HG03103 (cell line): ENCODE data around the gene SPATA13.
"Not testable (repeated sequence)": the region's sequence is repeated elsewhere in the genome, so short reads cannot be mapped to it uniquely, and the experiment has no call there.

ENCODE experiments used
- ATAC-seq: cut with Tn5 transposase; IDR thresholded peaks from one replicate; pipeline ENCODE4 v1.9.1; 2021; ENCODE audit warnings: low read depth; ENCODE audit not compliant: unreplicated experiment

SPATA13 gene

DNA sequence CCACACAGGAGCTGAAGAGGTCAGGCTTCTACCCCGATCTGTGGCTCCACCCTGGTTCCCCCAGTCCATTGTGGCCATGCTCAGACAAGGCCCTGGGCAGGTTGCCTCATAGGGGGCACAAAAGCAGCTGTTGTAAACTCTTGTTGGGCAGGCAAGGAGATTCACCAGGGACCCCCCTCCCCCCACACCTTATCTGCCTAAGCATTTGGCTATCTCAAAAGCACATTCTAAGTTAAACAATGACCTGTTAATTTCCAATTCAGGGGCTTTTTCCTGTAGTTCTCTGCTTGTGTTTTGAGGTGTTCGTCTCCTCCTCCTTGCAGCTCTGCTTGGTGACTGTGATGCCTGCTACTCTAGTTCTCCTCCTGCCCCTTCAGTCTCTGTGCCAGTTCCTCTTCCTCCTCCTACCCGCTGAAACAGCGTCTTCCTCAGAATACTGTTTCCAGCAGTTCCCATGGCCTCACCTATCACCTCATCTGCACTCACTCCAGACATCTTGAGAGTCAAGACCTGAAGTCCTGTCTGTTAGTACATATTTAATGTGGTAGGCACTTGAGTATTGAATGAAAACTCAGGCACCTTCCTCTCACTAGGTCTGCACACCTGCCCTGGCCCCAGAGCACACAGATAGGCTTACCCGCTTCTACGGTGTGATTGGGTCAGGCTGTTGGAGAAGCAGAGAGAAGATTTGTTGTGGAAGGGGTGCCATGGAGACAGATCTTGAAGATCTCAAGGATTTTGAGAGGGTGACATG lies 31.7 kb downstream of the SPATA13 start:
- no peak for ATAC-seq

DNA sequence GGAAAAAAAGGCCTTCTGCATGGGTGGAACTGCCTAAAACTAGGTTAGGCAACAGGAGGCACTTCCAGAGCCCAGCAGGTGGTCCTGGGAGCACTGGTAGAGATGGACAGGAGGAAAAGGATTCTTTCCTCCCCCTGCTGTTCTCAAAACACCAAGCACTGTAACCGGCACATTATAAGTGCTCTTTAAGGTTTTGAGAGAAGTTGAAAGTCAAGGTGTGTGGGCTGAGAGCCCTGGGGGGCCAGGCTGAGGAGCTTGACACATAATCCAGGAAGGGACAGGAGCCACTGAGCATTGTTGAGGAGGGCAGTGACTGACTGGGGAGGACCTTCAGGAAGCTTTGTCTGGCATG lies 32.3 kb downstream of the SPATA13 start:
- ATAC-seq: no peak

DNA sequence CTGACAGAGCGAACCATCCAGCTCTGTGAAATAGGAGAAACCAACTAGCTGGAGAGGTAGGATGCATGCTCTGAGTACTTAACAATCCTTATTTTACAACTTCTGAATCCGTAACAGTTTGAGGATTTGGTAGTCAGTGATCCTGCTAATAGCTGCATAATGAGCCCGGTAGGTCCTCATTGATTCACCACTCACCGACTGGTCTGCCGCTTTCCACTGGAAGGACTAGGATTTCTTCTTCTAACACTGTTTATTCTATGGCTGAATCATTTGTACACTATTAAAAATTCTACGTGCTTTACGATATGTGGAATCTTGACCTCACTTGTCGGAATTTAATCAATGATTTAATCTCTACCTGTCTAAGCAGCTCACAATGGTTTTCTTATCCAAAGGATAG lies 33.9 kb downstream of the SPATA13 start:
- ATAC-seq: no peak

DNA sequence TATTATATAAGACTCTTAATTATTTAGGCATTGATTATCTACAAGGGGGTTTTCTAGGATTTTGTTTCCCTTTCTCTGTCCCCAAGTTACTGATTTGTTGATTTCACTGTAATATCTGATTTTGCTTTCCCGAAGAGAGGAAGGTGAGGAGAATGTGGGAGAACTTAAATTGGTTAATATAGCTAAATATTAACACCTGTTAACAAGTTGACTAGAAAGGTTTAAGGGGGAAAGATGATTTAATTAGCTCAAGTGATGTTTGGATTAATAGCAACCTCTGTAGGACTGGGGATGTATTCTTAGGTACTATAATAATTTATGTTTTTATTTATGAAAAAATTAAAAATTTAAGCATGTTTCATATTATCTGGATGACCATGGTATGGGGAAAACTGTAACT lies 35.1 kb downstream of the SPATA13 start:
- ATAC-seq: no peak

DNA sequence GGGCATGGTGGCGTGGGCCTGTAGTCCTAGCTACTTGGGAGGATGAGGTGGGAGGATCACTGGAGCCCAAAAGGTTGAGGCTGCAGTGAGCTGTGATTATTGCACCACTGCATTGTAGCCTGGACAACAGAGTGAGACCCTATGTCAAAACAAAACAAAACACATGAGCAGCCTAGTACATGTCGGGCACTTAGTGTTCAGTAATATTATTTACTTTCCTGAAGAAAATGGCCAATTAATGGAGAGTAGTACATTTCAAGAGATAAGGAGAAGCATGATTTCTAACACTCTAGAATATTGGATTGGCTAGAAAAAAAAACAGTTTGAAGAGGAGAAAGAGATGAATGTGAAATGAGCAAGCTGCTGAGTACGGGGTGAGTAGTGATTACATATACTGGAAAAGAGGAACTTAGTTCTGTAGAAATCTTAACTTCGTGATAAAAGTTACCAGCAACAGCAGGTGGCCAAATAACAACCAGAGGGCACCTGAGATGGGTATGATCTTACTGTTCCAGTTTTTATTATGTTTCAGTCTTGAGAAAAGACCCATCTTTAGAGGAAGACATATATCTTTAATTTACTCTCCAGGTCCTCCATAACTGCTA lies 36.2 kb downstream of the SPATA13 start:
- no peak for ATAC-seq

DNA sequence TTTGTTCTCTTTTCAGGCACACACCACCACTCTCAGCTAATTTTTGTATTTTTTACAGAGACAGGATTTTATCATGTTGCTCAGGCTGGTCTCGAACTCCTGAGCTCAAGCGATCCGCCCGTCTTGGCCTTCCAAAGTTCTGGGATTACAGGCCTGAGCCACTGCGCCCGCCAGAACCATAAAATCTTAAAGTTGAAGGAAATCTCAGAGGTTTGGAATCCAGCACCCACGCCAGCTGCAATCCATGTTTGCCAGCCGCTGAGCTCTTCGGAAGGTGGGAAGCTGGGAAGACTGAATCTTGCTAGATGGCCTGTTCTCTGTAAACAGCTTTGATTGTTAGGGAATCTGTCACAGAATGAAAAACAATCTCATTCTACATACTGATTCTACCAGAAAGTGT lies 38.5 kb downstream of the SPATA13 start:
- no peak for ATAC-seq

DNA sequence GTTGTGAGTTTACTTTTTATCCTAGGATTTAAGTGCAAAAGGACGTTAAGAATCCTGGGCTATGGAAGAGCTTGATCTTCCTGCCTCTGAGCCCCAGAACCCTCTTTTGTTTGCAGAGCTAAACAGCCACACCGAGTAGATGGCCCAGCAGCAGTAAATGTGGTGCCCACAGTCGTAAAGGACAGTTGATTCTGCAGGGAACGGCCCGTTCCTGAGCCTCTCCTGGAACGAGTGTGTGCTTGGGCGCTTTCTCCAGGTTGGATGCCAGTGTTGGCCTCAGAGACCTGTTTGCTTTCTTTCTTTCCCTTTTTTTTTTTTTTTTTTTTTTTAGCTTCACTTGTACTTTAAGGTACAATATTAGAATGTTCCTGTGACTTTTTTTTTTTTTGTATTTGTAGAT lies 41.7 kb downstream of the SPATA13 start:
- ATAC-seq: no peak

DNA sequence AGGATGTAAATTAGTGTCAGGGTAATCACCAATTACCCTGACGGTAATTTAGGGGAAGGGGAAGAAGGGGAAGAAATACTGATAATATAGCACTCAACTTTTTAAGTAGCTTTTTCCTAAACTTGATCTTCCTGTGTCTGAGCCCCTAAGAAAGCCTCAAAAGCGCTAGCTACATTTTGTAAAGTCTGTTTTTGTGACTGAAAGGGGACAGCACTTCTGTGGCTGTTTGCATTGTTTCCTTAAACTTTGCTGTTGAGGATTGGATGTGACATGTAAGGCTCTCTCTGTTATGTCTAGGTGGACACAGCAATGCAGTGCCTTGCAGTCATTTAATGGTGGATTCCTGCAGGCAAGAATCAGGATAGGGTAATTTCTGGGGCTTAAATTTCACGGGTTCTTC lies 42.8 kb downstream of the SPATA13 start:
- ATAC-seq: no peak

DNA sequence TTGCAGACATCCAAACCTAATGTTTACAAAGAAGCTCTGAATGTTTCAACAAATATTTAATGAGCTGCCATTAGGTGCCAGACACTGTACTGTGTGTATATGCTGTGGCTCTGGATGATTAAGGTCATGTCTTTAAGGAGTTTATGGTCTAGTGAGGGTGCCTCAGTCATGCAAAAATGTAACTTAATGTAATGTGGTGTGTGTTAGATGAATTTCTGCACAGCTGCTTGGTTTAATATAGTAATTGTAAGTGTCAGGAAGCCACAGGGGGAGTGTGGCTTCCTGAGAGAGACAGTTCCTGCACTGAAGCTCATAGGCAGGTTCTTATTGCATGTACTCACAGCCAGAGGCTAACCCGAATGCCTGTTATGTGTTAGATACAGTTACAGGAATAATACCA lies 43.3 kb downstream of the SPATA13 start:
- peak; percentile 88 for ATAC-seq

DNA sequence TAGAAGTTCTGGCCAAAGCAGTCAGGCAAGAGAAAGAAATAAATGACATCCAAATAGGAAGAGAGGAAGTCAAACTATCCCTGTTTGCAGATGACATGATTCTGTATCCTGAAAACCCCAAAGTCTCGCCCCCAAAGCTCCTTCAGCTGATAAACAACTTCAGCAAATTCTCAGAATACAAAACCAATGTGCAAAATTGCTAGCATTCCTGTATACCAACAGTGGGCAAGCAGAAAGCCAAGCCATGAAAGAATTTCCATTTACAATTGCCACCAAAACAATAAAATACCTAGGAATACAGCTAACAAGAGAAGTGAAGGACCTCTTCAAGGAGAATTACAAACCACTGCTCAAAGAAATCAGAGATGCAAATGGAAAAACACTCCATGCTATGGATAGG lies 44.6 kb downstream of the SPATA13 start:
- not testable (repeated sequence) for ATAC-seq

DNA sequence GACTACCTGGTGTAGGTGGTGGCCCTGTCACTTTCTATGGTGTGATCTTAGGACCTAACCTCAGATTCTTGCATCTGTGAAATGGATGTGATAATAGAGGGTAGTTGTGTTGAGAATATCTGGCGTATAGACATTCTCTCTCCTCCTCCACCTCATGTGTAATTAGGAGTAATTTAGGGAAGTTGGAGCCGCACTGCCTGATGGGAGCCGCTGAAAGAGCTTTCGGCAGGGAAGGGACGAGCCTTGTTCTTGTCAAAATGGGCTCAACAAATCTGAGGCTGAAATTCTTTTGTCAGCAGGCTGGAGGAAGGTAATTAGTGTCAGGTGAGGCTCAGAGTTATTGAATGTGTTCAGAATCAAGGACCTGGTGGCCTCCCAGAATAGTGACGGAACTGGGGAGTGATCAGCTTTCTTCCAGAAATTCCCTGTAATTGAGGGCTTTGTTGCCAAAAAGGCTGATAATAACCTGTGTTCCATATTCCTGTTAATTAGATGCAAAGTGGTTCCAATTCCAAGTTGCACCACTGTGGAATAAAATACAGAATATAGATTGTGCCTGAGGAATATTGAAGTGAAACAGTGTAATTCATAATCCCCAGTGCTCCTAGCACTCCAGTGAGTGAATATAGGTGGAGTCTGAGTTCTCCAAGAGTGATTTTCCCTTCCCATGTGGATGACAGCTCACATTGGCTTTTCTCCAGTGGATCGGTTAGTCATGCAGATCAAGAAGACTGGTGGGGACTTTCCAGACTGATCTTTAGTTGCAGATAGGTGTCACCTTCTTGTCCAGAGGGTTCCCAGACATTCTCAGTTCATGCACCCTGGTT lies 47.5 kb downstream of the SPATA13 start:
- no peak for ATAC-seq

DNA sequence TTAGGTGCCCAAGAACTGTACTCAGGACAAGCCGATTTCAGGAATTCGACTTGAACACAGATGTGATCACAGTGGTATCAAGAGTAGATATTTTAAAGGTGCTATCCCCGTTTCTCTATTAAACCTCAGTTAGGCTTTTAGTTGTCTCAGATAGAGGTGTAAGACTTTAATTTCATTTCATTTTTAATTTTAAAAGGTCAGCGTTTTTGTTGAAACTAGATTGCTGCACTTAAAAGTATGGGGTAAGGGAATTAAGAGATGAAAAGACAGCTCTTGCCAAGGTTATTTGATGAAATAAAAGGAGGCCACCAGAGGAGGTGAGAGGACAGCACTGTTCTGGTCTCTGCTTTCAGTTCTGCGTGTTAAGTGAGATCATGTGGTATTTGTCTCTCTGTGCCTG lies 48.6 kb downstream of the SPATA13 start:
- ATAC-seq: no peak

DNA sequence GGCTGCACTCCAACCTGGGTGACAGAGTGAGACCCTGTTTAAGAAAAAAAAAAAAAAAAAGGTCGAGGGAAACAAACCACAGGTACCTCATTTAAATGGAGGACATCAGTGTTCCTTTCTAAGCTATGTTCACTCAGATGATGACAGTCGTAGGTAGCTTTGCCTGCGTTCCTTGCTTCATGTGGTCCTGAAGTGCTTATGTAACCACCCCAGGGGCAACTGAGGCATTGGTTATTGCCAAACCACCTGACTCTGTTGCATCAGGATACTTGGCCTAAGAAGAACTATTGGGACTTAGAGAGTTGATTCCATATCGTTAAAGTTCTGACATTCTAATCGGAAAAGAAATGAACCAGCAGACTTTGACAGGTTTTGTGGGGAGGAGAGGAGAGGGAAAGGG lies 51.7 kb downstream of the SPATA13 start:
- ATAC-seq: no peak

DNA sequence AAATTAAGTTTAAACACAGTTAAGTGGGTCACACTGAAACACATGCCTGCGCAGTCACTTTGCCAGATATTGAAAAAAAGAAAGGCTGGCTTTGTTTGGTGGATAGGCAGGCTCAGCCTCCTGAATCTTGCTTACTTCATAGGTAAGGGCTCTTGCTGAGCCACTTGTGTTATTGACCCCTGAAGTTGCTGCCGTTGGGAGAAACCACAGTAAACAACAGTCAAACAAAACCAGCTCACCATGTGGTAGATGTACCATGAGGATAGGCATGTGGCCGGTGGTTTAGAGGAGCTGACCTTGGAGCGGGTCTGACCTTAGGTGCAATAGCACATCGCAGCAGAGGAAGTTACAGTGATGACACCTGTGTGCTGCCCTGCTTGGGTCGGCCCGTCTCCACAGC lies 52.2 kb downstream of the SPATA13 start:
- no peak for ATAC-seq

DNA sequence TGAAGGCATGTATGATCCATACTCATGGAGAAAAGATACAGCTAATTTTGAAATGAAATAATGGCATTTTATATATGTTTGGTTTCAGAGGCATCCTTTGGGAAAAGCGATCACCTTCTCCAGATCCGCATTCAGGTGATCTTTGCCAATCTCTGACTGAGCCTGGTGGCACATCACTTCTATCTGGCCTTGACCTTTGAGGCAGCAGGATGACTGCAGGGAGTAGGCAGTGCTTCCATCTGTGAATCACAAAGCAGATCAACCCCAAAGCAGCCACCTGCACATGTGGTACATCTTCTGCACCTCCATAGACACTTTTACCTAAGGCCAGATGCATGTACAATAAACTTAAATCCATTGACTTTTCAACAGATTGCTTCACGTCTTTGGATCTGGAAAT lies 53.4 kb downstream of the SPATA13 start:
- ATAC-seq: no peak

DNA sequence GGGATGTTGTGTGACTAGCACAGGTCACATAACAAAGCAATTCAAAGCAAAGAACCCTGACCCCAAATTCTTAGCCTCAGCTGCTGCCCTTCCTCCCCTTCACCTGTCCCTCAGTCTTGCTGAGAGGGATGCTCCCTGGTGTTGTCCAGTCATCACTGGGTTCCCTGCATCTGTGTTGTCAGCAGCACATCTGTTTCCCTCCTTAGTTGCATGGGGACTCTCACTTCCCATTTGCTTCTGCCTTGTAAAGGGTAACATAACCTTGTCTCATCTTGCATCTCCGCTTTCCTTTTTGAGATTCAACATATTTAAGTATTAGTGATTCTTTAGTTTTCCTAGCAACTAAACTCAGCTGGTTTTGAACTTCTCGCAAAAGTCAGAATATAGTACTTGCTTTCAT lies 54.0 kb downstream of the SPATA13 start:
- ATAC-seq: peak; percentile 49

DNA sequence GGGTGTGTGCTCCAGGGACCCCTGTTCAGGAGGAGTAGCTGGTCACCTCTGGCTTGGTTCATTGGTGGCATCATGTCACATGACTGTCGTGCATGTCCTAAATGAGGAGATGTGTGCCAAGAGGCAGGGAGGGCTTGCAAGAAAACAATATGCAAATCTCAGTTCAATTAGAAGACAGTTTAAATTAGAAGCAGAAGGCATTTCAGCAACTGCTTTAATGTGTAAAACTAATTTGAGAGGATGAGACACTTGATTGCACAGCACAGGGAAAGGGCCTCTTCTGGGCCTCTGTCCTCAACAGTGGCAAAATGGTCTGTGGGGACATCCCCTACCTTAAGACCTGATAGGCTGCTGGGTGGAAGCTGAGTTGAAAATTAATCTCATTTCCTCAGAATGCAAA lies 54.6 kb downstream of the SPATA13 start:
- no peak for ATAC-seq

DNA sequence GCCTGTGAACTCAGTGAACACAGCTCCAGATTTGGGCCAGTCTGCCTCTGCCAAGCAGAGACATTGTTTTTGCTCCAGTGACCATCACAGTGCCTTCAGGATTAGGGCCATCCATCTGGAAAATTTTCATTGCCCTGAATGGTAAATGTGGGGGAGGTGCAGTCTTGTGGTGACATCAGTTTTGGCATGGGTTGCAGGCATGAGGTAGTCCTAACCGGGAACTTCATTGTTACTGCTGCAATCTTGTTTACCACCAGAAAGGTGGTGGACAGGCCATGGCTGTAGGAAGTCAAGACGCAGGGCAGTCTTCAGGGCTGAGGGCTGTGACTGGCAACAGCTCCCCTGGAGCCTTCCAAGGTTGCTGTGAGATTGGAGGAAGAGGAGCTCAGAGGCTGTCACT lies 55.2 kb downstream of the SPATA13 start:
- no peak for ATAC-seq

DNA sequence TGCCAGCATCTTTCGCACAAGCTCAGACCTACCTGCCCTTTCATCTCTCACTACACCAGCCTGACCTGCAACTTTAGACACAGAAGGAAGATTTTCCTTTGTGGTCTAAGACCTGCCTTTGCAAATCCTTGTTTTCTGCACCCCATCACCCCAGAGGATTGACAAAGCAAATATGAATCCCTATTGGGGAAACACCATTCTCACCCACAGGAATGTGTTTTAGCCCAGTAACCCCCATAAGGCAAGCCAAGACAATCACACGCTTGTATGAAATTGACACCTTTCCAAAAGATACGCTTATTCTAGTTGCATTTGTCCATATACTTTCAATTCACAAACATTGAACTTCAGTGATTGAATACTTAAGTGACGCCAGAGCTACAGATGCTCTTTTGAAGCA lies 55.7 kb downstream of the SPATA13 start:
- ATAC-seq: no peak

DNA sequence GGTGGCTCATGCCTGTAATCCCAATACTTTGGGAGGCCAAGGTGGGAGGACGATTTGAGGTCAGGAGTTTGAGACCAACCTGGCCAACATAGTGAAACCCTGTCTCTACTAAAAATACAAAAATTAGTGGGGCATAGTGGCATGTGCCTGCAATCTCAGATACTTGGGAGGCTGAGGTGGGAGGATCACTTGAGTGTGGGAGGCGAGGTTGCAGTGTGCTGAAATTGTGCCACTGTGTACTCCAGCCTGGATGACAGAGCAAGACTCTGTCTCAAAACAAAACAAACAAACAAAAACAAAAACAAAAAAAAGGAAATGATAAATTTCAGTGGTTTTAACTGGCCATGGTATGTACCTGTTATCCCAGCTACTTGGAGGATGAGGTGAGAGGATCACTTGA lies 56.3 kb downstream of the SPATA13 start:
- ATAC-seq: not testable (repeated sequence)

DNA sequence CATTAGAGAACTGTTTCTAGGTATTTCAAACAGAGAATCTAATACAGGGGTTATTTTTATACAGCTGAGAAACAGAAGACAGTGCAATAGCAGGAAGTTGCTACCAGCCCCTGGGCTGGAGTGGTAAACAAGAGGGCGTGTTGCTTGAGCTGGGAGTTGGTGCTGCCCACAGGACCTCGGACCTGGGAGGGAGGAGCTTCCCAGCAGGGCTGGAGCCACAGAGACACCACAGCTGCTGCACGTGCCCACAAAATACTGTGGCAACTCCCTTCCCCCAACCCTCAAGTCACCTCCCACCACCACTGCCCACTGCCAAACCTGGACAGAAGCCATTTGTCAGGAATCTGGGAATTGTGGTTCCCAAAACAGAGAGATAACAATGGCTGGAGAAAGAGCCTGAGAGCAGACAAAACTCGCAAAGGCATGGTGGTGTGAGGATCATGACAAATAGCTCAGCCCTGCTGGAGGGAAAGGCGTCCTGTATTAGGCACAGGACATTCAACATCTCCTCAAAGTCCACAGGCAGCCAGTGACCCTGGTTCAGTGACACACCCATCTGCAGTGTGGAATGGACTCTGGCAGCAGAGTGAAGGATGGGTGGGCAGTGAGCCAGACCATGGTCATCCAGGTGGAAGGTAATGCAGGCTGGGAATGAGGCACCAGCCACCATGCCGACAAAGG lies 57.2 kb downstream of the SPATA13 start:
- ATAC-seq: no peak
